Cardiac fibroblast (primary cell): ENCODE measurements around the gene AOPEP.

Source experiments
- DNase-seq, 2 donors: peaks; one replicate each; pipeline versions ENCODE4 v3.0.0 to v3.0.0-alpha.2; 2010; ENCODE audit warnings: low read depth in 2 of 2
- H3K4me3 ChIP-seq, 2 donors: replicated peaks in 1 of 2; 1 replicate in 1 of 2; 2 replicates in 1 of 2; pipeline ENCODE4 v1.5.1; 2011; ENCODE audit warnings: low read depth in 2 of 2, low read length in 2 of 2, mild to moderate bottlenecking in 2 of 2, moderate library complexity in 1 of 2
- CTCF ChIP-seq: IDR thresholded peaks from one replicate; pipeline ENCODE4 v1.5.1; 2011; ENCODE audit warnings: low read depth, mild to moderate bottlenecking, low read length, inconsistent platforms

The AOPEP gene

GRCh38 chr9:94699715-94700373 is 26.7 kb upstream of the AOPEP start:
- no peak overlapping the region for H3K4me3 ChIP-seq
- no peak for DNase-seq
- TF ChIP-seq CTCF, result no peak

- no peak overlapping the region for H3K4me3 ChIP-seq
- TF ChIP-seq CTCF, result no peak
- DNase-seq, result no peak
Observed at GRCh38 chr9:94700445-94700844, 26.1 kb upstream of the AOPEP start.

- no peak for TF ChIP-seq CTCF
- no peak overlapping the region for H3K4me3 ChIP-seq
- DNase-seq, result no peak
Observed at GRCh38 chr9:94703488-94704140, 22.9 kb upstream of the AOPEP start.

- no peak overlapping the region for H3K4me3 ChIP-seq
- no peak for DNase-seq
- no peak for TF ChIP-seq CTCF
Observed at GRCh38 chr9:94705162-94705702, 21.3 kb upstream of the AOPEP start.

- H3K4me3 ChIP-seq, result no peak overlapping the region
- DNase-seq, result no peak
- no peak for TF ChIP-seq CTCF
Observed at GRCh38 chr9:94706922-94707321, 19.6 kb upstream of the AOPEP start.

GRCh38 chr9:94713436-94714215 is 12.9 kb upstream of the AOPEP start:
- no peak overlapping the region for H3K4me3 ChIP-seq
- no peak for TF ChIP-seq CTCF
- no peak for DNase-seq
